HEK293T (cell line): ENCODE measurements around the gene ALLC.

Experiments used
- ARNT ChIP-seq: fragments of 450-650 bp; IDR thresholded peaks from 2 replicates; pipeline ENCODE4 v1.6.1; 2017; ENCODE audit warnings: mild to moderate bottlenecking
- BHLHE40 ChIP-seq: fragments of 450-650 bp; IDR thresholded peaks from 2 replicates; pipeline ENCODE4 v1.6.1; 2016; ENCODE audit warnings: mild to moderate bottlenecking, moderate library complexity, borderline replicate concordance
- CTBP1 ChIP-seq: fragments of 450-650 bp; IDR thresholded peaks from 2 replicates; pipeline ENCODE4 v1.6.1; 2016; ENCODE audit warnings: borderline replicate concordance
- ELF4 ChIP-seq: fragments of 450-650 bp; IDR thresholded peaks from 2 replicates; pipeline ENCODE4 v1.6.1; 2017; ENCODE audit warnings: antibody characterized with exemption
- FOXK2 ChIP-seq: fragments of 450-650 bp; IDR thresholded peaks from 2 replicates; pipeline ENCODE4 v1.6.1; 2016; ENCODE audit warnings: mild to moderate bottlenecking
- FOXM1 ChIP-seq: fragments of 450-650 bp; IDR thresholded peaks from 2 replicates; pipeline ENCODE4 v1.6.1; 2017; ENCODE audit warnings: mild to moderate bottlenecking, borderline replicate concordance
- NFRKB ChIP-seq: fragments of 450-650 bp; IDR thresholded peaks from 2 replicates; pipeline ENCODE4 v1.6.1; 2016; ENCODE audit warnings: mild to moderate bottlenecking, moderate library complexity
- SP1 ChIP-seq: fragments of 450-650 bp; IDR thresholded peaks from 2 replicates; pipeline ENCODE4 v1.6.1; 2017
- TARDBP ChIP-seq: fragments of 450-650 bp; IDR thresholded peaks from 2 replicates; pipeline ENCODE4 v1.6.1; 2016
- TF ChIP-seq, protein P1 (sequence below): fragments of 450-650 bp; IDR thresholded peaks from 2 replicates; pipeline ENCODE4 v1.6.1; 2016

DNA sequence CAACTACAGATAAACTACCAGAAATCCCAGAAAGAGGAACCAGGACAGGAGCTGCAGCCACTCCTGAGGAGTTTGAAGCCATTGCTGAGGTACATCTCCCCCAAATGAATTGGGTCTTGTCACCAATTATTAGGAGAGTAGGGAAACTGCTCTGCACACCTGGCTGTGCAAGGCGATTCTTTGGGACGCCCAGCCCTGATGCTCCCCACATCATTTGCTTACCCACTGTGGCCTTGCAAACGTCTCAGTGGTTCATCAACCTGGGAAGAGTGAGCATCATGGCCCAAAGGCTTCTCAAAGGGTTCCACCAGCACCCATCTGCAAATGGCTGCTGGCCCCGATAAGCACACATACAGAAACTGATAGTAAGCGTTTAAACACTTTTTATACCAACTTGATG is 23.6 kb downstream of the ALLC start:
- TF ChIP-seq SP1 (no peak), TARDBP (no peak), FOXK2 (no peak), ELF4 (no peak), CTBP1 (no peak), FOXM1 (no peak), ARNT (no peak), NFRKB (no peak), BHLHE40 (no peak)
- TF ChIP-seq, protein P1, sequence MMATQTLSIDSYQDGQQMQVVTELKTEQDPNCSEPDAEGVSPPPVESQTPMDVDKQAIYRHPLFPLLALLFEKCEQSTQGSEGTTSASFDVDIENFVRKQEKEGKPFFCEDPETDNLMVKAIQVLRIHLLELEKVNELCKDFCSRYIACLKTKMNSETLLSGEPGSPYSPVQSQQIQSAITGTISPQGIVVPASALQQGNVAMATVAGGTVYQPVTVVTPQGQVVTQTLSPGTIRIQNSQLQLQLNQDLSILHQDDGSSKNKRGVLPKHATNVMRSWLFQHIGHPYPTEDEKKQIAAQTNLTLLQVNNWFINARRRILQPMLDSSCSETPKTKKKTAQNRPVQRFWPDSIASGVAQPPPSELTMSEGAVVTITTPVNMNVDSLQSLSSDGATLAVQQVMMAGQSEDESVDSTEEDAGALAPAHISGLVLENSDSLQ = no peak
